ENCODE data around the gene MEOX2. TPM values are rescaled to one million over a fixed set of nuclear protein-coding genes. Genes with fewer than 3 reads are reported as not detected.

MEOX2 gene
- total and polyA plus RNA-seq, 2 of the 8 experiments (the other 6 are each of a cell fraction or from before 2014, with no cell fraction given): 0.05 to 0.19 TPM

- no peak overlapping the region for H4K91ac ChIP-seq (replicated peaks; ENCODE audit: insufficient read length, low read length)
- no peak overlapping the region for H3K4ac ChIP-seq (replicated peaks; ENCODE audit: insufficient read length, low read depth, low read length)
- FAIRE-seq (no peak), DNase-seq (ENCODE audit: low read depth in 1 of 2, low spot score in 2 of 2) (no peak)
- TF ChIP-seq CHD1 (IDR thresholded peaks at IDR 0.05; ENCODE audit: low read depth, low read length): no peak
- TF ChIP-seq BCL11A (IDR thresholded peaks at IDR 0.05; ENCODE audit: low read depth in 2 of 2, low read length in 2 of 2): no peak
- TF ChIP-seq GTF2F1 (IDR thresholded peaks at IDR 0.05; ENCODE audit: borderline replicate concordance, low read depth, low read length): no peak
- TF ChIP-seq SIN3A (conservative IDR thresholded peaks at IDR 0.05 in 1 of 2, IDR thresholded peaks at IDR 0.05 in 1 of 2; ENCODE audit: low read depth in 1 of 2, low read length in 2 of 2): no peak
- H2BK15ac ChIP-seq (ENCODE audit: low read length): no peak overlapping the region
- H3K79me2 ChIP-seq (ENCODE audit: control insufficient read depth in 1 of 2, insufficient read depth in 2 of 2, low read length in 2 of 2): no peaks in the 10 kb centered on the region
- no peak overlapping the region for H3K18ac ChIP-seq (ENCODE audit: extremely low read depth, low read length)
- H4K8ac ChIP-seq (ENCODE audit: extremely low read depth, insufficient read depth, low read length): no peak overlapping the region
- H2BK20ac ChIP-seq (ENCODE audit: low read length): no peak overlapping the region
- no peak overlapping the region for H2AK5ac ChIP-seq (ENCODE audit: low read depth, low read length)
- no peak overlapping the region for H3K27ac ChIP-seq (ENCODE audit: low read depth, low read length)
- H3K4me2 ChIP-seq (ENCODE audit: insufficient read depth in 1 of 2, low read depth in 2 of 2, low read length in 2 of 2): no peak overlapping the region
- peaks cover 7 to 12% of the 10 kb centered on the region in 2 experiments for H3K9me3 ChIP-seq (ENCODE audit: insufficient read depth in 2 of 2, low read depth in 1 of 2, low read length in 1 of 2)
- no peaks in the 10 kb centered on the region for H3K4me1 ChIP-seq (replicated peaks in 1 of 4; ENCODE audit: control insufficient read depth in 3 of 4, insufficient read depth in 4 of 4, low read length in 3 of 4)
- H3K36me3 ChIP-seq (ENCODE audit: control insufficient read depth in 2 of 4, insufficient read depth in 4 of 4, low read length in 3 of 4): 0 out of 8 replicates have a peak, but pooled peaks cover 0 to 3% (median 0%) of the 10 kb centered on the region in 4 experiments
- CTCF ChIA-PET (ENCODE audit: partially characterized antibody): interaction anchor here (0.7 kb wide), 1 partner anchor 53 kb away, joined by 3 read pairs; no protein-coding TSS in a partner anchor
- no peaks in the 10 kb centered on the region; the same call in 1 of the 2 replicates for H3K23me2 ChIP-seq (ENCODE audit: low read depth, low read length)
- H2BK5ac ChIP-seq (ENCODE audit: low read depth, low read length): no peak overlapping the region
- no peaks in the 10 kb centered on the region for H4K20me1 ChIP-seq (replicated peaks in 1 of 2; ENCODE audit: control insufficient read depth in 1 of 2, insufficient read depth in 2 of 2, low read length in 2 of 2)
- H2AFZ ChIP-seq (ENCODE audit: low read length): no peak overlapping the region
- no peak overlapping the region for H2BK120ac ChIP-seq (replicated peaks; ENCODE audit: low read depth, low read length)
- POLR2A ChIA-PET (ENCODE audit: partially characterized antibody): no interaction called here
- H3K4me3 ChIP-seq (ENCODE audit: extremely low read depth in 1 of 4, insufficient read depth in 2 of 4, low read depth in 3 of 4, low read length in 4 of 4): no peak overlapping the region
- H3K56ac ChIP-seq (replicated peaks; ENCODE audit: insufficient read length, low read depth, low read length): no peak overlapping the region
- H4K5ac ChIP-seq (ENCODE audit: insufficient read length, low read depth, low read length): no peak overlapping the region
- H3K23ac ChIP-seq (ENCODE audit: insufficient read length): no peak overlapping the region
- H3K9ac ChIP-seq (replicated peaks in 1 of 4; ENCODE audit: extremely low read depth in 1 of 4, low read depth in 3 of 4, low read length in 3 of 4): no peak overlapping the region
- H2BK12ac ChIP-seq (ENCODE audit: low read depth, low read length): no peak overlapping the region
- no peak overlapping the region for H3K14ac ChIP-seq (ENCODE audit: insufficient read length)
- H3K79me1 ChIP-seq (ENCODE audit: low read depth, low read length): no peaks in the 10 kb centered on the region
- 95% methylated on average over 3 of the region's 3 CpGs; no CpG with 5 or more reads in 1 of the 2 experiments for WGBS, 2 experiments (ENCODE audit: extremely low coverage in 1 of 2, insufficient coverage in 1 of 2, insufficient read length in 1 of 2, insufficient replicate concordance in 2 of 2, low coverage in 1 of 2, low lambda C conversion rate in 2 of 2, missing lambda C conversion rate in 1 of 2)
- H3K27me3 ChIP-seq (replicated peaks in 1 of 4; ENCODE audit: control insufficient read depth in 3 of 4, extremely low read depth in 1 of 4, insufficient read depth in 3 of 4, low read length in 3 of 4): no peaks in the 10 kb centered on the region
Observed at GRCh38 chr7:15581352-15581951, 105.0 kb downstream of the MEOX2 start.

Measured in H1 (cell line).